AG04450 (cell line): Measurements from ENCODE around the gene DENND5B. TPM values are rescaled to one million over a fixed set of nuclear protein-coding genes. Genes with fewer than 3 reads are reported as not detected.

Source experiments
- CTCF ChIA-PET: fragments of 300-600, 350-600 bp; formaldehyde crosslinking; extraction: SDS; loops from one replicate; lab custom pipeline; 2022; ENCODE audit warnings: antibody characterized with exemption, inconsistent platforms; lab: Charles Lee
- POLR2A ChIA-PET: fragments of 350-600 bp; formaldehyde crosslinking; extraction: SDS; loops from one replicate; lab custom pipeline; 2021; ENCODE audit warnings: antibody characterized with exemption, inconsistent platforms; lab: Yijun Ruan, JAX
- DNase-seq: peaks from one replicate; pipeline ENCODE4 v3.0.0-alpha.2; 2011; ENCODE audit warnings: low read depth, low spot score
- H3K27ac ChIP-seq: one replicate; pipeline ENCODE4 v1.5.1; 2012; ENCODE audit warnings: low read depth, low read length, control low read depth
- H3K27me3 ChIP-seq: one replicate; pipeline ENCODE4 v1.6.0; 2012; ENCODE audit warnings: low read length; ENCODE audit not compliant: control insufficient read depth, insufficient read depth
- H3K4me3 ChIP-seq: 2 replicates; pipeline ENCODE4 v1.5.1; 2011; ENCODE audit warnings: mild to moderate bottlenecking, low read depth, low read length, control low read depth
- H3K9me3 ChIP-seq: 2 replicates; pipeline ENCODE4 v1.5.1; 2012; ENCODE audit warnings: low read length; ENCODE audit not compliant: control insufficient read depth, insufficient read depth
- CTCF ChIP-seq: IDR thresholded peaks from 2 replicates; pipeline ENCODE4 v1.5.1; 2011; ENCODE audit warnings: low read depth, low read length, control low read depth, inconsistent platforms
- polyA plus RNA-seq: library from polyadenylated mRNA; depleted of rRNA; stranded (reverse); fragments of >200 nt; gene quantifications from 2 replicates; pipeline ENCODE4 v1.2.3, GENCODE V29; 2011

DENND5B gene
- polyA plus RNA-seq, 1 experiment: 17.3 TPM

GRCh38 chr12:31631023-31631724, 40.2 kb upstream of the DENND5B start:
- TF ChIP-seq CTCF: no peak
- CTCF ChIA-PET: interaction anchor here (1.5 to 2.0 kb wide), 2 partner anchors 227 to 228 kb away, joined by 3 to 12 read pairs; no protein-coding TSS in a partner anchor

GRCh38 chr12:31629756-31630732, 39.1 kb upstream of the DENND5B start:
- Histone ChIP-seq H3K4me3 (no peak overlapping the region), H3K9me3 (no peaks in the 10 kb centered on the region), H3K27ac (no peak overlapping the region), H3K27me3 (no peaks in the 10 kb centered on the region)
- ChIA-PET POLR2A (interaction anchor here (0.5 kb wide), 1 partner anchor 189 kb away, joined by 3 read pairs; no protein-coding TSS in a partner anchor), CTCF (interaction anchor here (0.6 to 0.7 kb wide), 3 partner anchors 9 to 226 kb away, joined by 4 to 9 read pairs (median 5); no protein-coding TSS in a partner anchor)
- no peak for TF ChIP-seq CTCF
- DNase-seq: no peak

More at GRCh38 chr12:31631023-31631724, 40.2 kb upstream of the DENND5B start:
- Histone ChIP-seq H3K27me3 (no peaks in the 10 kb centered on the region), H3K27ac (no peak overlapping the region), H3K4me3 (no peak overlapping the region), H3K9me3 (no peaks in the 10 kb centered on the region)
- DNase-seq: no peak
- POLR2A ChIA-PET: no interaction called here

DNA sequence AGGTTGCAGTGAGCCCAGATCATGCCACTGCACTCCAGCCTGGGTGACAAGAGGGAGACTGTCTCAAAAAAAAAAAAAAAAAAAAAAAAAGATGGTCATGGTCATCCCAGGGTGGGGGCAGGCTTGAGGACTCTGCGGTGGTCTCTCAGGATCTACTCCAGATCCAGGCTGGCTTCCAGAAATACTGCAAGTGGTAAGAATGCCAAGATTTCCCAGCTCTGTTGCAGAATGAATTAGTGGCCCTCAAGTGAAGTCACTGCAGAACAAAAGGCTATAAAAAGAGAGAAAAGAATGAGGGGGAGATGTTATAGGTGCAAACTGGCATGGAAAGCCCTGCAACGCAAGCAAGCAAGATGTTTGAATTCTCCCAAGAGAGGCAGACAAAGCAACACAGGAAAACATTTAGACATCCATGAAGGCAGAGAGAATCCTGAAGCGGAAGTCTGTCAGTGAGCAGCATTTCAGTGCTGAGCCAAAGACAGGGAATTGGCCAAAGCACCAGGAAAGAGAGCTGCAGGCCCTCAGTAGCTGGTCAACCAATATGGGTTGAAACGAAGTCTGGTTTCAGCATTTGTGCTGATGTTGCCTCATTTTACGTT, 36.6 kb upstream of the DENND5B start:
- Histone ChIP-seq H3K27me3 (no peaks in the 10 kb centered on the region), H3K4me3 (no peak overlapping the region), H3K27ac (no peak overlapping the region), H3K9me3 (no peaks in the 10 kb centered on the region)
- DNase-seq: no peak
- POLR2A ChIA-PET: no interaction called here
- CTCF ChIA-PET: no interaction called here
- TF ChIP-seq CTCF: no peak

GRCh38 chr12:31626270-31626995, 35.5 kb upstream of the DENND5B start:
- no peaks in the 10 kb centered on the region for H3K9me3 ChIP-seq
- no peak overlapping the region for H3K27ac ChIP-seq
- no peak overlapping the region for H3K4me3 ChIP-seq
- no peaks in the 10 kb centered on the region for H3K27me3 ChIP-seq
- ChIA-PET CTCF (no interaction called here), POLR2A (no interaction called here)
- DNase-seq: no peak
- TF ChIP-seq CTCF: no peak
